ENCODE measurements around the gene EIF5AL1. TPM values are rescaled to one million over a fixed set of nuclear protein-coding genes. Genes with fewer than 3 reads are reported as not detected.

The EIF5AL1 gene
- total RNA-seq: 0.37 and 0.49 TPM in 2 replicates

GRCh38 chr10:79511891-79512583 lies at the start of gene EIF5AL1:
Gene EIF5AL1, plus strand, starts transcription at chr10:79512533. Its CDS starts 117 bp downstream, at chr10:79512650.

GRCh38 chr10:79560160-79560709 lies 47.9 kb downstream of the EIF5AL1 start, which contains the start of gene SFTPA2:
Gene SFTPA2, minus strand, starts transcription at chr10:79560407. Its CDS starts 924 bp downstream, at chr10:79559483.

Other genes starting within 250 kb of the EIF5AL1 start
- 34.4 and 37.1 TPM in 2 replicates for gene PPIF, start 165.1 kb upstream of the EIF5AL1 start, total RNA-seq
- gene ZCCHC24, start 66.9 kb upstream of the EIF5AL1 start, total RNA-seq: 87.0 and 88.7 TPM in 2 replicates
- not detected in 2 replicates for gene SFTPA2, start 47.9 kb downstream of the EIF5AL1 start, total RNA-seq
- gene SFTPA1, start 98.4 kb downstream of the EIF5AL1 start, total RNA-seq: not detected in 2 replicates
- gene NUTM2B, start 190.7 kb downstream of the EIF5AL1 start, total RNA-seq: 0.49 and 1.3 TPM in 2 replicates

Data from cardiac ventricle fibroblast (primary cell).